Thyroid gland (tissue), 4 donors: ENCODE data around the gene TMEM183A. TPM values are rescaled to one million over a fixed set of nuclear protein-coding genes. Genes with fewer than 3 reads are reported as not detected.
"Not testable (repeated sequence)": the region's sequence is repeated elsewhere in the genome, so short reads cannot be mapped to it uniquely, and the experiment has no call there.

Experiments
- DNase-seq, 2 donors: peaks; one replicate each; pipeline ENCODE4 v3.0.0-alpha.2; 2019
- H3K27ac ChIP-seq, 3 donors: fragments of 200-600 bp; sonication (generic); 1 replicate in 2 of 3; 2 replicates in 1 of 3; pipeline ENCODE4 v1.5.1; 2016 to 2019; ENCODE audit warnings: mild to moderate bottlenecking in 1 of 3, moderate library complexity in 1 of 3
- H3K27me3 ChIP-seq: fragments of 200-600 bp; sonication (generic); one replicate; pipeline ENCODE4 v1.5.1; 2019
- H3K36me3 ChIP-seq, 2 donors: fragments of 200-600 bp; sonication (generic); one replicate each; pipeline ENCODE4 v1.5.1; 2016 to 2019
- H3K4me1 ChIP-seq, 2 donors: fragments of 200-600 bp; sonication (generic); one replicate each; pipeline ENCODE4 v1.5.1; 2017 to 2019
- H3K4me3 ChIP-seq, 3 donors: fragments of 200-600 bp; sonication (generic); replicated peaks in 1 of 3; 1 replicate in 2 of 3; 2 replicates in 1 of 3; pipeline ENCODE4 v1.5.1; 2016; ENCODE audit warnings: mild to moderate bottlenecking in 1 of 3
- H3K9me3 ChIP-seq: fragments of 200-600 bp; sonication (generic); one replicate; pipeline ENCODE4 v1.5.1; 2017
- CTCF ChIP-seq, 6 experiments: fragments of 200-600 bp in 3 of 6; fragments of 450-650 bp in 3 of 6; sonication (generic) in 3 of 6; IDR thresholded peaks; one replicate each; pipeline ENCODE4 v1.5.1; 2016 to 2019; ENCODE audit warnings: antibody characterized with exemption in 6 of 6, mild to moderate bottlenecking in 2 of 6, inconsistent platforms in 1 of 6, moderate library complexity in 1 of 6
- POLR2A ChIP-seq, 2 donors: fragments of 450-650 bp; IDR thresholded peaks; one replicate each; pipeline ENCODE4 v1.6.1; 2017; ENCODE audit warnings: antibody characterized with exemption in 2 of 2, mild to moderate bottlenecking in 2 of 2, moderate library complexity in 1 of 2
- WGBS, 2 donors: methylation state at CpG; one replicate each; pipeline ENCODE4 v1.1.5; 2017; 5-methylcytosine and 5-hydroxymethylcytosine counted together
- intact Hi-C: fragments of 100-400 bp; cut with DNase I; formaldehyde crosslinking; loops from one replicate; pipeline ENCODE4 v1.15.1; 2023
- total RNA-seq, 4 donors: library from RNA; depleted of rRNA; stranded (reverse); fragments of >200 nt; gene quantifications; one replicate each; pipeline ENCODE4 v1.2.3, GENCODE V29; 2016

Gene TMEM183A
- total RNA-seq, 4 donors from 2014 or later = 71.0 to 93.9 (median 84.2) TPM

- TF ChIP-seq POLR2A (IDR thresholded peaks at IDR 0.05) = no peak
- peak; percentile 54 to 82 (median 64) for TF ChIP-seq CTCF (IDR thresholded peaks at IDR 0.05)
- Histone ChIP-seq H3K27ac (no peak overlapping the region), H3K27me3 (no peaks in the 10 kb centered on the region), H3K4me1 (no peaks in the 10 kb centered on the region), H3K36me3 (no peaks in the 10 kb centered on the region), H3K4me3 (no peak overlapping the region), H3K9me3 (no peaks in the 10 kb centered on the region)
- intact Hi-C loops = no loop called here
- DNase-seq = peak; percentile 47 to 52
- 36 to 42% methylated on average over 14 of the region's 14 CpGs for WGBS, 2 donors
These were observed 8.1 kb upstream of the TMEM183A start for GRCh38 chr1:202998836-202999750.

GRCh38 chr1:203000217-203000944 lies 6.8 kb upstream of the TMEM183A start:
- H3K27me3 ChIP-seq = no peaks in the 10 kb centered on the region
- intact Hi-C loops = loop anchor here (5.0 kb wide), 1 partner anchor 68 kb away; no protein-coding TSS in a partner anchor
- H3K4me3 ChIP-seq = no peak overlapping the region
- H3K4me1 ChIP-seq = no peaks in the 10 kb centered on the region
- DNase-seq = no peak
- WGBS, 2 donors = 88 to 89% methylated on average over 3 of the region's 3 CpGs
- TF ChIP-seq CTCF (IDR thresholded peaks at IDR 0.05) = no peak
- TF ChIP-seq POLR2A (IDR thresholded peaks at IDR 0.05) = no peak
- H3K9me3 ChIP-seq = no peaks in the 10 kb centered on the region
- H3K27ac ChIP-seq = no peak overlapping the region
- H3K36me3 ChIP-seq = no peaks in the 10 kb centered on the region

- no peaks in the 10 kb centered on the region for H3K27me3 ChIP-seq
- DNase-seq = no peak
- H3K4me3 ChIP-seq = no peak overlapping the region
- intact Hi-C loops = loop anchor here (5.0 kb wide), 1 partner anchor 70 kb away; no protein-coding TSS in a partner anchor
- H3K4me1 ChIP-seq = no peaks in the 10 kb centered on the region
- 71 to 72% methylated on average over 9 of the region's 9 CpGs for WGBS, 2 donors
- H3K27ac ChIP-seq = no peak overlapping the region
- H3K36me3 ChIP-seq = no peaks in the 10 kb centered on the region
- no peak for TF ChIP-seq CTCF (IDR thresholded peaks at IDR 0.05)
- TF ChIP-seq POLR2A (IDR thresholded peaks at IDR 0.05) = no peak
- H3K9me3 ChIP-seq = no peaks in the 10 kb centered on the region
These were observed 5.2 kb upstream of the TMEM183A start for GRCh38 chr1:203001986-203002385.

- no peak for DNase-seq
- WGBS, 2 donors = 79 to 93% methylated on average over 1 of the region's 1 CpG
These were observed 4.2 kb upstream of the TMEM183A start for GRCh38 chr1:203002951-203003350.

GRCh38 chr1:203005395-203006142 lies 1.6 kb upstream of the TMEM183A start:
- WGBS, 2 donors = 73 to 79% methylated on average over 17 of the region's 17 CpGs
- intact Hi-C loops = loop anchor here (5.0 kb wide), 1 partner anchor 38 kb away; the partner anchor contains the start of gene CYB5R1
- H3K36me3 ChIP-seq = peaks cover 0 to 17% of the 10 kb centered on the region in 2 donors
- DNase-seq, H3K27me3 ChIP-seq, H3K4me1 ChIP-seq, H3K27ac ChIP-seq, H3K9me3 ChIP-seq, H3K4me3 ChIP-seq: not testable (repeated sequence)

More at GRCh38 chr1:203002951-203003350, 4.2 kb upstream of the TMEM183A start:
- H3K9me3 ChIP-seq = no peaks in the 10 kb centered on the region
- TF ChIP-seq CTCF (IDR thresholded peaks at IDR 0.05) = no peak
- TF ChIP-seq POLR2A (IDR thresholded peaks at IDR 0.05) = no peak
- H3K27me3 ChIP-seq = no peaks in the 10 kb centered on the region
- H3K4me1 ChIP-seq = no peaks in the 10 kb centered on the region
- intact Hi-C loops = loop anchor here (5.0 kb wide), 1 partner anchor 71 kb away; no protein-coding TSS in a partner anchor
- no peak overlapping the region for H3K27ac ChIP-seq
- H3K4me3 ChIP-seq = no peak overlapping the region
- H3K36me3 ChIP-seq = no peaks in the 10 kb centered on the region
